Measurements from ENCODE around the gene WWOX. TPM values are rescaled to one million over a fixed set of nuclear protein-coding genes. Genes with fewer than 3 reads are reported as not detected.

The WWOX gene
- total RNA-seq, 1 donor from 2014 or later = 28.2 TPM

DNA sequence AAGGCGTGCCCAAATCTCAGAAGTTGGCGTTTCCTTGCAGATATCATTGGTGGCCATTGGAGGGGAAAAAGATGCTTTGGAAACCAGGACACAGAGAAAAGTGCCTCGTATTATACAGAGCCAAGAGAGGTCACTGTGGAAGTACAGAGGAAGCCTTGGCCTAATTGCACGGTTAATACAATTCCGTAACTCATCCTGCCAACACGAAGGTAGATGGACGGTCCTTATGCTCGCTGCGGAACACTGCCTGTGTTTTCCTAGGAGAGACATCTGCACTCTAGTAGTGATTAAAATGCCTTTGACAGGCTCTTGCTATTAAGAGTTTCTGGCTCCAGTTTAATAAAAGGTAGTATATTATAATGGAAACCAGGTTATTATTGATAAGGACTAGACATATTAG lies 536.4 kb downstream of the WWOX start:
- Mint-ChIP-seq H3K4me3 (ENCODE audit: unreplicated experiment) (no peak overlapping the region), H3K27me3 (ENCODE audit: unreplicated experiment) (peaks cover 2% of the 10 kb centered on the region), H3K27ac (ENCODE audit: unreplicated experiment) (no peak overlapping the region), H3K4me1 (ENCODE audit: unreplicated experiment) (no peaks in the 10 kb centered on the region), H3K36me3 (ENCODE audit: unreplicated experiment) (no peaks in the 10 kb centered on the region), H3K9me3 (ENCODE audit: unreplicated experiment) (peaks cover under 1% of the 10 kb centered on the region)
- no peak for DNase-seq (ENCODE audit: extremely low spot score, unreplicated experiment)
- TF ChIP-seq, protein P1, sequence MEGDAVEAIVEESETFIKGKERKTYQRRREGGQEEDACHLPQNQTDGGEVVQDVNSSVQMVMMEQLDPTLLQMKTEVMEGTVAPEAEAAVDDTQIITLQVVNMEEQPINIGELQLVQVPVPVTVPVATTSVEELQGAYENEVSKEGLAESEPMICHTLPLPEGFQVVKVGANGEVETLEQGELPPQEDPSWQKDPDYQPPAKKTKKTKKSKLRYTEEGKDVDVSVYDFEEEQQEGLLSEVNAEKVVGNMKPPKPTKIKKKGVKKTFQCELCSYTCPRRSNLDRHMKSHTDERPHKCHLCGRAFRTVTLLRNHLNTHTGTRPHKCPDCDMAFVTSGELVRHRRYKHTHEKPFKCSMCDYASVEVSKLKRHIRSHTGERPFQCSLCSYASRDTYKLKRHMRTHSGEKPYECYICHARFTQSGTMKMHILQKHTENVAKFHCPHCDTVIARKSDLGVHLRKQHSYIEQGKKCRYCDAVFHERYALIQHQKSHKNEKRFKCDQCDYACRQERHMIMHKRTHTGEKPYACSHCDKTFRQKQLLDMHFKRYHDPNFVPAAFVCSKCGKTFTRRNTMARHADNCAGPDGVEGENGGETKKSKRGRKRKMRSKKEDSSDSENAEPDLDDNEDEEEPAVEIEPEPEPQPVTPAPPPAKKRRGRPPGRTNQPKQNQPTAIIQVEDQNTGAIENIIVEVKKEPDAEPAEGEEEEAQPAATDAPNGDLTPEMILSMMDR (IDR thresholded peaks at IDR 0.05) = no peak

DNA sequence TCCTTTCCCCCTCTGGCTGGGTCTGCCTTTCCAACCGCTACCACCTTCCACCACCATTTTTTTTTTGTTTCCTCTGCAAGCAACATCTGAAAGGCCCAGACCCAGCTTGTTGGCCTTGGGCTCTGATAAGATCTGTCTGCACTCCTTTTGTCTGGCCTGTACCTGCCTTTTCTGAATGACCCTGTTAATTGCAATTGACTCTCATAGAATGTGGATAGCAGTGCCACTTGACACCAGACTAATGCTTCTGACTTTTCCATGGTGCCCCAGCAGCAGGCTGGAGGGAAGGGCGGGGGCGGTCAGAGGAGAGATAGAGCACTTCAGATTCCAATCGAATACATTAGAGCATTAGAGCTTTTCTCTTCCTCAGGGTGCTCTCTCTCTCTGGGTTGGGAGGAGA lies 538.9 kb downstream of the WWOX start:
- H3K4me3 Mint-ChIP-seq (ENCODE audit: unreplicated experiment) = no peak overlapping the region
- no peaks in the 10 kb centered on the region for H3K9me3 Mint-ChIP-seq (ENCODE audit: unreplicated experiment)
- TF ChIP-seq, protein P1 (IDR thresholded peaks at IDR 0.05) = no peak
- DNase-seq (ENCODE audit: extremely low spot score, unreplicated experiment) = no peak
- peaks cover 22% of the 10 kb centered on the region for H3K27me3 Mint-ChIP-seq (ENCODE audit: unreplicated experiment)
- no peaks in the 10 kb centered on the region for H3K4me1 Mint-ChIP-seq (ENCODE audit: unreplicated experiment)
- H3K36me3 Mint-ChIP-seq (ENCODE audit: unreplicated experiment) = no peaks in the 10 kb centered on the region
- H3K27ac Mint-ChIP-seq (ENCODE audit: unreplicated experiment) = no peak overlapping the region

DNA sequence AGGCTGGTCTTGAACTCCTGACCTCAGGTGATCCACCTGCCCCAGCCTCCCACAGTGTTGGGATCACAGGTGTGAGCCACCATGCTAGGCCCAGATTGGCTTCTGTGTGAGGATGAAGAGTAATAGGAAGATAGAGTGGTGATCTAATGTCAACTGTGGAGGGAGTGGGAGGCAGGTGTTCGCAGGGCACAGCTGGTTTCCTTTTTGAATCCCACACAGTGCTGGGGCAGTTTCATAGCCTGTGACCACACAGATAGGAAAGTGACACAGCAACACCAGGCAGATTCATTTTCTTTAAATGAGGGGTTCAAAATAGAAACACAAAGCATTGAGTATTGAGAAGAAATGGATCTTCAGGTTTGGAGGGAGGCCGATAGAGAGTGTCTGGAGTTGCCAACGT lies 540.3 kb downstream of the WWOX start:
- H3K27me3 Mint-ChIP-seq (ENCODE audit: unreplicated experiment) = peaks cover 22% of the 10 kb centered on the region
- TF ChIP-seq, protein P1 (IDR thresholded peaks at IDR 0.05) = no peak
- no peak overlapping the region for H3K27ac Mint-ChIP-seq (ENCODE audit: unreplicated experiment)
- DNase-seq (ENCODE audit: extremely low spot score, unreplicated experiment) = no peak
- no peaks in the 10 kb centered on the region for H3K4me1 Mint-ChIP-seq (ENCODE audit: unreplicated experiment)
- no peaks in the 10 kb centered on the region for H3K36me3 Mint-ChIP-seq (ENCODE audit: unreplicated experiment)
- H3K4me3 Mint-ChIP-seq (ENCODE audit: unreplicated experiment) = no peak overlapping the region
- no peaks in the 10 kb centered on the region for H3K9me3 Mint-ChIP-seq (ENCODE audit: unreplicated experiment)

DNA sequence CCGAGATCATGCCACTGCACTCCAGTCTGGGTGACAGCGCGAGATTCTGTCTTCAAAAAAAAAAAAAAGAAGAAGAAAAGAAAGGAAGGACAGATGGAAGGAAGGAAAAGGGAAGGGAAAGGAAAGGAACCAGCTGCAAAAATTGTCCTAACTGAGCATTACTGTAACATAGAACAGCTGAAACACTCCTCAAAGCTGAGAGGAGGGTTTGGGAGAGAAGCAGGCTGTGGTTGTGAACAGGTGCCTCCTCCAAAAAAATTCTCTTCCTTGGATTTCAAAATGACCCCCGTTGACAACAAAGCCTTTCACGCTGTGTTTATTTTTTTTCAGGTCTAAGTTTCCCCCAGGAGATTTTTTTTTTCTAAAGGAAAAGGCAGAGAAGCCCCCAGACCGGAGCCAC lies 541.4 kb downstream of the WWOX start:
- Mint-ChIP-seq H3K9me3 (ENCODE audit: unreplicated experiment) (peaks cover 6% of the 10 kb centered on the region), H3K27ac (ENCODE audit: unreplicated experiment) (no peak overlapping the region), H3K36me3 (ENCODE audit: unreplicated experiment) (no peaks in the 10 kb centered on the region)

DNA sequence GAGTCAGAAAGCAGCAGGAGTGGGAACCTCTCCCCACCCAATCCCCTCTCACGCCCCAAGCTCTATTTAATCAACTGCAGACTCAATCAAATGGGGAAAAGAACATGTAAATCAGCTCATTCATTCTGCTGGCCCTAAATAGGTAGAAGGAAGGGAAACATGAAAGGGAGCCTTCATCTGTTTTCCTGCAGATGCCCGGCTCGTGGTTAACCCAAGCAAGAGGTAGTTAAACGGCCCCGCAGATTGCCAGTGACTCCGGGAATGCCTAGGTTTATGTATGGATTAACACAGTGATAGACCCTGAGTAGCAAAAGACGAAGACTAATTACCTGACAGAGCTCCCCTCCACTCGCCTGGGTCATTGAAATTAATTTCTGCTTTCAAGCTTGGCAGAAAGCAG lies 542.0 kb downstream of the WWOX start:
- Mint-ChIP-seq H3K4me1 (ENCODE audit: unreplicated experiment) (peaks cover 3% of the 10 kb centered on the region), H3K27me3 (ENCODE audit: unreplicated experiment) (peaks cover 22% of the 10 kb centered on the region), H3K4me3 (ENCODE audit: unreplicated experiment) (no peak overlapping the region), H3K36me3 (ENCODE audit: unreplicated experiment) (no peaks in the 10 kb centered on the region), H3K9me3 (ENCODE audit: unreplicated experiment) (peaks cover 6% of the 10 kb centered on the region), H3K27ac (ENCODE audit: unreplicated experiment) (no peak overlapping the region)
- TF ChIP-seq, protein P1 (IDR thresholded peaks at IDR 0.05) = no peak
- no peak for DNase-seq (ENCODE audit: extremely low spot score, unreplicated experiment)

More for the DNA sequence above, 541.4 kb downstream of the WWOX start:
- TF ChIP-seq, protein P1 (IDR thresholded peaks at IDR 0.05) = no peak
- Mint-ChIP-seq H3K27me3 (ENCODE audit: unreplicated experiment) (peaks cover 22% of the 10 kb centered on the region), H3K4me1 (ENCODE audit: unreplicated experiment) (peaks cover 3% of the 10 kb centered on the region), H3K4me3 (ENCODE audit: unreplicated experiment) (no peak overlapping the region)
- no peak for DNase-seq (ENCODE audit: extremely low spot score, unreplicated experiment)
